Activated naive CD4-positive, alpha-beta T cell treated with anti-CD3 and anti-CD28 coated beads, Interleukin-2, amount 50 U/mL, for 72 hours (primary cell): Measurements from ENCODE around the gene OR2F2. TPM values are rescaled to one million over a fixed set of nuclear protein-coding genes. Genes with fewer than 3 reads are reported as not detected.

Experiments
- ATAC-seq, 2 donors: fragments of 150-1000 bp; cut with Tn5 transposase; 2 replicates each; pipeline ENCODE4 v1.10.0; 2021; ENCODE audit warnings: mild to moderate bottlenecking in 2 of 2, moderate library complexity in 2 of 2
- DNase-seq, 2 donors: peaks; one replicate each; pipeline ENCODE4 v3.0.0; 2021 to 2022; ENCODE audit warnings: low spot score in 2 of 2
- H3K27ac Mint-ChIP-seq, 2 donors: one replicate each; pipeline ENCODE4 v1.8.0; 2022; ENCODE audit warnings: mild to moderate bottlenecking in 2 of 2, mixed read lengths in 2 of 2
- H3K36me3 Mint-ChIP-seq, 2 donors: one replicate each; pipeline ENCODE4 v1.8.0; 2022; ENCODE audit warnings: mixed read lengths in 2 of 2
- H3K9me3 Mint-ChIP-seq, 2 donors: one replicate each; pipeline ENCODE4 v1.8.0; 2022; ENCODE audit warnings: mixed read lengths in 2 of 2
- total RNA-seq, 2 donors: library from RNA; stranded (reverse); gene quantifications; one replicate each; pipeline ENCODE4 v1.2.3, GENCODE V29; 2022

Gene OR2F2
- total RNA-seq = not detected

GRCh38 chr7:143934526-143935325, at the start of gene OR2F2:
Gene OR2F2 (plus strand): TSS chr7:143935233. CDS start chr7:143935233, 0 bp downstream.
- ATAC-seq (no peak), DNase-seq (no peak)
- peaks cover 8 to 11% of the 10 kb centered on the region in 2 donors for H3K36me3 Mint-ChIP-seq
- H3K27ac Mint-ChIP-seq = no peak within 1 kb of the TSS
- peaks cover 0 to 7% of the 10 kb centered on the region in 2 donors for H3K9me3 Mint-ChIP-seq

- H3K9me3 Mint-ChIP-seq = peaks cover 10 to 13% of the 10 kb centered on the region in 2 donors
- ATAC-seq (no peak), DNase-seq (peak in 1 of 2 donors; percentile 34)
- no peak overlapping the region for H3K27ac Mint-ChIP-seq
- peaks cover 21 to 40% of the 10 kb centered on the region in 2 donors for H3K36me3 Mint-ChIP-seq
These were observed 49.1 kb upstream of the OR2F2 start for GRCh38 chr7:143885951-143886350.

GRCh38 chr7:143886826-143887477, 48.1 kb upstream of the OR2F2 start:
- DNase-seq = no peak
- H3K9me3 Mint-ChIP-seq = peaks cover 14 to 18% of the 10 kb centered on the region in 2 donors
- no peak for ATAC-seq
- H3K36me3 Mint-ChIP-seq = peaks cover 27 to 48% of the 10 kb centered on the region in 2 donors
- no peak overlapping the region for H3K27ac Mint-ChIP-seq

- Mint-ChIP-seq H3K27ac (no peak overlapping the region), H3K36me3 (peaks cover 22 to 51% of the 10 kb centered on the region in 2 donors), H3K9me3 (peaks cover 14 to 25% of the 10 kb centered on the region in 2 donors)
- ATAC-seq = no peak
- DNase-seq = no peak
These were observed 46.0 kb upstream of the OR2F2 start for GRCh38 chr7:143889068-143889467.

- ATAC-seq (no peak), DNase-seq (no peak)
- peaks cover 21 to 46% of the 10 kb centered on the region in 2 donors for H3K36me3 Mint-ChIP-seq
- H3K9me3 Mint-ChIP-seq = peaks cover 14 to 25% of the 10 kb centered on the region in 2 donors
- no peak overlapping the region for H3K27ac Mint-ChIP-seq
These were observed 44.5 kb upstream of the OR2F2 start for GRCh38 chr7:143890558-143890957.

- H3K27ac Mint-ChIP-seq = no peak overlapping the region
- H3K9me3 Mint-ChIP-seq = peaks cover 14 to 25% of the 10 kb centered on the region in 2 donors
- no peak for DNase-seq
- ATAC-seq = no peak
- H3K36me3 Mint-ChIP-seq = peaks cover 21 to 46% of the 10 kb centered on the region in 2 donors
These were observed 43.6 kb upstream of the OR2F2 start for GRCh38 chr7:143891457-143891856.

GRCh38 chr7:143892527-143893300, 42.3 kb upstream of the OR2F2 start:
- Mint-ChIP-seq H3K36me3 (peaks cover 21 to 40% of the 10 kb centered on the region in 2 donors), H3K9me3 (peaks cover 14 to 25% of the 10 kb centered on the region in 2 donors), H3K27ac (no peak overlapping the region)
- peak; percentile 46 to 67 for ATAC-seq
- DNase-seq = no peak

- Mint-ChIP-seq H3K36me3 (peaks cover 7 to 17% of the 10 kb centered on the region in 2 donors), H3K27ac (no peak overlapping the region), H3K9me3 (peaks cover 0 to 8% of the 10 kb centered on the region in 2 donors)
- ATAC-seq (no peak), DNase-seq (no peak)
These were observed 38.4 kb upstream of the OR2F2 start for GRCh38 chr7:143896667-143897066.

GRCh38 chr7:143898810-143899209, 36.2 kb upstream of the OR2F2 start:
- DNase-seq (no peak), ATAC-seq (no peak)
- H3K9me3 Mint-ChIP-seq = no peaks in the 10 kb centered on the region
- peaks cover 6 to 7% of the 10 kb centered on the region in 2 donors for H3K36me3 Mint-ChIP-seq
- H3K27ac Mint-ChIP-seq = no peak overlapping the region

GRCh38 chr7:143900230-143900766, 34.7 kb upstream of the OR2F2 start:
- H3K36me3 Mint-ChIP-seq = peaks cover 6 to 7% of the 10 kb centered on the region in 2 donors
- no peak overlapping the region for H3K27ac Mint-ChIP-seq
- no peaks in the 10 kb centered on the region for H3K9me3 Mint-ChIP-seq
- no peak for ATAC-seq
- no peak for DNase-seq

GRCh38 chr7:143901332-143901667, 33.7 kb upstream of the OR2F2 start:
- DNase-seq = no peak
- peak overlapping the region; percentile 86 to 90 for H3K27ac Mint-ChIP-seq
- no peaks in the 10 kb centered on the region for H3K9me3 Mint-ChIP-seq
- peak in 1 of 2 donors; percentile 12 for ATAC-seq
- H3K36me3 Mint-ChIP-seq = peaks cover 6 to 7% of the 10 kb centered on the region in 2 donors

- peak; percentile 95 to 97 for ATAC-seq
- Mint-ChIP-seq H3K27ac (peak within 1 kb of the TSS; percentile 86 to 90), H3K36me3 (peaks cover 6 to 7% of the 10 kb centered on the region in 2 donors), H3K9me3 (no peaks in the 10 kb centered on the region)
- DNase-seq = peak; percentile 83 to 89
These were observed 33.2 kb upstream of the OR2F2 start, which contains the start of gene TCAF1 for GRCh38 chr7:143901668-143902331. Gene TCAF1 (minus strand): TSS chr7:143902176. CDS start chr7:143876608, 25,568 bp downstream.

GRCh38 chr7:143902332-143902899, 32.6 kb upstream of the OR2F2 start:
- H3K27ac Mint-ChIP-seq = peak overlapping the region; percentile 86 to 89
- H3K36me3 Mint-ChIP-seq = peaks cover 6 to 7% of the 10 kb centered on the region in 2 donors
- no peak for DNase-seq
- H3K9me3 Mint-ChIP-seq = no peaks in the 10 kb centered on the region
- ATAC-seq = no peak

- H3K27ac Mint-ChIP-seq = no peak overlapping the region
- peaks cover 6 to 7% of the 10 kb centered on the region in 2 donors for H3K36me3 Mint-ChIP-seq
- no peak for DNase-seq
- no peak for ATAC-seq
- no peaks in the 10 kb centered on the region for H3K9me3 Mint-ChIP-seq
These were observed 29.5 kb upstream of the OR2F2 start for GRCh38 chr7:143905509-143905908.

GRCh38 chr7:143906151-143906550, 28.9 kb upstream of the OR2F2 start:
- Mint-ChIP-seq H3K9me3 (no peaks in the 10 kb centered on the region), H3K36me3 (peaks cover 5% of the 10 kb centered on the region in 2 donors), H3K27ac (no peak overlapping the region)
- DNase-seq = no peak
- no peak for ATAC-seq

GRCh38 chr7:143906895-143907294, 28.1 kb upstream of the OR2F2 start:
- no peaks in the 10 kb centered on the region for H3K36me3 Mint-ChIP-seq
- DNase-seq = no peak
- no peaks in the 10 kb centered on the region for H3K9me3 Mint-ChIP-seq
- ATAC-seq = no peak
- no peak overlapping the region for H3K27ac Mint-ChIP-seq
